ENCODE measurements around the gene CDC25A. TPM values are rescaled to one million over a fixed set of nuclear protein-coding genes. Genes with fewer than 3 reads are reported as not detected.
A peak's percentile ranks its signal among the peaks of the same experiment; 100 is the strongest.

Gene CDC25A
- total RNA-seq, 4 donors from 2014 or later: 2.7 to 14.2 (median 7.0) TPM

- Histone ChIP-seq H3K36me3 (peaks cover 0 to 16% (median 0%) of the 10 kb centered on the region in 3 donors), H3K27ac (no peak overlapping the region), H3K27me3 (no peaks in the 10 kb centered on the region), H3K4me3 (no peak overlapping the region), H3K9me3 (no peaks in the 10 kb centered on the region), H3K4me1 (peaks cover 8 to 29% (median 10%) of the 10 kb centered on the region in 3 donors)
- no peak for TF ChIP-seq CTCF (IDR thresholded peaks at IDR 0.05)
- 74 to 76% methylated on average over 2 of the region's 2 CpGs for WGBS, 2 donors
- no peak for DNase-seq
- intact Hi-C loops (cut with DNase I): loop anchor here (5.0 to 10.0 kb wide), 2 partner anchors 151 to 324 kb away; no protein-coding TSS in a partner anchor
These were observed 32.1 kb downstream of the CDC25A start for GRCh38 chr3:48156163-48156562.

- intact Hi-C loops (cut with DNase I): loop anchor here (5.0 to 10.0 kb wide), 2 partner anchors 150 to 323 kb away; no protein-coding TSS in a partner anchor
- Histone ChIP-seq H3K9me3 (no peaks in the 10 kb centered on the region), H3K27me3 (no peaks in the 10 kb centered on the region), H3K27ac (peak overlapping the region in 1 of 4 donors; percentile 55), H3K36me3 (peaks cover 0 to 11% (median 0%) of the 10 kb centered on the region in 3 donors), H3K4me3 (no peak overlapping the region), H3K4me1 (peaks cover 8 to 34% (median 14%) of the 10 kb centered on the region in 3 donors)
- 20 to 51% methylated on average over 2 of the region's 2 CpGs for WGBS, 2 donors
- no peak for DNase-seq
- TF ChIP-seq POLR2A (IDR thresholded peaks at IDR 0.05): no peak
- no peak for TF ChIP-seq CTCF (IDR thresholded peaks at IDR 0.05)
These were observed 33.1 kb downstream of the CDC25A start for GRCh38 chr3:48155122-48155521.

GRCh38 chr3:48151807-48152427 lies 36.3 kb downstream of the CDC25A start:
- Histone ChIP-seq H3K4me1 (peaks cover 8 to 34% (median 14%) of the 10 kb centered on the region in 3 donors), H3K9me3 (no peaks in the 10 kb centered on the region), H3K27ac (peak overlapping the region in 3 of 4 donors; percentile 5 to 57 (median 57)), H3K27me3 (no peaks in the 10 kb centered on the region), H3K4me3 (no peak overlapping the region), H3K36me3 (no peaks in the 10 kb centered on the region)
- intact Hi-C loops (cut with DNase I): loop anchor here (10.0 kb wide), 1 partner anchor 147 kb away; no protein-coding TSS in a partner anchor
- TF ChIP-seq POLR2A (IDR thresholded peaks at IDR 0.05): no peak
- TF ChIP-seq CTCF (IDR thresholded peaks at IDR 0.05): no peak
- 60 to 61% methylated on average over 7 to 8 of the region's 8 CpGs for WGBS, 2 donors
- no peak for DNase-seq

GRCh38 chr3:48151058-48151806 lies 37.0 kb downstream of the CDC25A start:
- H3K9me3 ChIP-seq: no peaks in the 10 kb centered on the region
- whole genome bisulfite sequencing, 2 donors: 32 to 37% methylated on average over 6 to 7 of the region's 8 CpGs
- intact Hi-C loops (cut with DNase I): loop anchor here (10.0 kb wide), 1 partner anchor 146 kb away; no protein-coding TSS in a partner anchor
- H3K27ac ChIP-seq: peak overlapping the region in 3 of 4 donors; percentile 50 to 57 (median 57)
- no peaks in the 10 kb centered on the region for H3K27me3 ChIP-seq
- no peaks in the 10 kb centered on the region for H3K36me3 ChIP-seq
- DNase-seq: peak; percentile 8
- peaks cover 8 to 34% (median 14%) of the 10 kb centered on the region in 3 donors for H3K4me1 ChIP-seq
- peak; percentile 56 to 88 (median 77) for TF ChIP-seq CTCF (IDR thresholded peaks at IDR 0.05)
- no peak for TF ChIP-seq POLR2A (IDR thresholded peaks at IDR 0.05)
- no peak overlapping the region for H3K4me3 ChIP-seq

- no peak overlapping the region for H3K4me3 ChIP-seq
- peaks cover 0 to 41% (median 8%) of the 10 kb centered on the region in 3 donors for H3K4me1 ChIP-seq
- WGBS, 2 donors: 83% methylated on average over 4 to 5 of the region's 5 CpGs
- no peak for DNase-seq
- no peaks in the 10 kb centered on the region for H3K36me3 ChIP-seq
- no peaks in the 10 kb centered on the region for H3K27me3 ChIP-seq
- TF ChIP-seq POLR2A (IDR thresholded peaks at IDR 0.05): no peak
- TF ChIP-seq CTCF (IDR thresholded peaks at IDR 0.05): no peak
- no peak overlapping the region for H3K27ac ChIP-seq
- intact Hi-C loops (cut with DNase I): no loop called here
- H3K9me3 ChIP-seq: no peaks in the 10 kb centered on the region
These were observed 44.2 kb downstream of the CDC25A start for GRCh38 chr3:48143992-48144391.

Measured in esophagus squamous epithelium (tissue), 5 donors.